ENCODE results near the gene BABAM2.

The BABAM2 gene

DNA sequence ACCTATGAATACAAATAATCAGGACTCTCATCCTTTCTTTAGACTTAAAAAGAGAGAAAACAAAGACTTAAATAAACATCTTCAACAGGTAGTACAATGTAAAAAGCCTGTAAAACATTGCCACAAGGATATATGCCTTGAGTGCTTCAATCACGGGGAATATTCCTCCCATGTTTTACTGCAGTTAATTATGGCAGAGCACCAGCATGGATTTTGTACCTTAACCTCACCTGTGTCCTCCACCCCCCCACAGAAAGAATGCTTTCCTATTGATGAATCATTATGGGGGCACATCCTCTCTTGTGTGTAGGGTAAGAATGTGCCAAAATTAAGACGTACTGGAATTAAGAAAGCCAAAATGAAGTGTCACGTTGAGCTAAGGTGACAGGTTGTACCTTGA lies 312.2 kb downstream of the BABAM2 start:
- TF ChIP-seq, protein P1, sequence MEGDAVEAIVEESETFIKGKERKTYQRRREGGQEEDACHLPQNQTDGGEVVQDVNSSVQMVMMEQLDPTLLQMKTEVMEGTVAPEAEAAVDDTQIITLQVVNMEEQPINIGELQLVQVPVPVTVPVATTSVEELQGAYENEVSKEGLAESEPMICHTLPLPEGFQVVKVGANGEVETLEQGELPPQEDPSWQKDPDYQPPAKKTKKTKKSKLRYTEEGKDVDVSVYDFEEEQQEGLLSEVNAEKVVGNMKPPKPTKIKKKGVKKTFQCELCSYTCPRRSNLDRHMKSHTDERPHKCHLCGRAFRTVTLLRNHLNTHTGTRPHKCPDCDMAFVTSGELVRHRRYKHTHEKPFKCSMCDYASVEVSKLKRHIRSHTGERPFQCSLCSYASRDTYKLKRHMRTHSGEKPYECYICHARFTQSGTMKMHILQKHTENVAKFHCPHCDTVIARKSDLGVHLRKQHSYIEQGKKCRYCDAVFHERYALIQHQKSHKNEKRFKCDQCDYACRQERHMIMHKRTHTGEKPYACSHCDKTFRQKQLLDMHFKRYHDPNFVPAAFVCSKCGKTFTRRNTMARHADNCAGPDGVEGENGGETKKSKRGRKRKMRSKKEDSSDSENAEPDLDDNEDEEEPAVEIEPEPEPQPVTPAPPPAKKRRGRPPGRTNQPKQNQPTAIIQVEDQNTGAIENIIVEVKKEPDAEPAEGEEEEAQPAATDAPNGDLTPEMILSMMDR (IDR thresholded peaks at IDR 0.05; ENCODE audit: low read depth, low read length): no peak
- DNase-seq (ENCODE audit: low read depth in 2 of 2): no peak
- no peak overlapping the region for H3K4me3 ChIP-seq (replicated peaks in 1 of 2; ENCODE audit: low read depth in 2 of 2, low read length in 2 of 2)

DNA sequence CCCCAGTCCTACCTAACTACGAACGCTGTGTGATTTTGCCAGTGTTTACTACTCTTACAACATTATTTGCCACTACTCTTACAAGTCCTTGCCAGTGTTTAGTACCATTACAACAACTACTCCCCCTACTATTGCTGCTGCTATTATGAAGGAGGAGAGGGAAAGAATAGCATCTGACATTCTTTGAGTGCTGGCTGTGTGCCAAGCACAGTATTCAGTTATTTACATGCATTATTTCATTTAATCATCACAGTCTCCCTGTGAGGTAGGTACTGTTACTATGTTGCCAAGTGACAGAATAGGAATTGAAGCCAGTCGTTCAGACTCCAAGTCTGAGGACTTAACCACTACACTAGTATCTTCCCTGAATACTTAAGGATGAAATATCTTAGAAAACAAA lies 316.2 kb downstream of the BABAM2 start:
- DNase-seq (ENCODE audit: low read depth in 2 of 2): peak; percentile 45 to 48
- TF ChIP-seq, protein P1 (IDR thresholded peaks at IDR 0.05; ENCODE audit: low read depth, low read length): no peak
- no peak overlapping the region for H3K4me3 ChIP-seq (replicated peaks in 1 of 2; ENCODE audit: low read depth in 2 of 2, low read length in 2 of 2)

DNA sequence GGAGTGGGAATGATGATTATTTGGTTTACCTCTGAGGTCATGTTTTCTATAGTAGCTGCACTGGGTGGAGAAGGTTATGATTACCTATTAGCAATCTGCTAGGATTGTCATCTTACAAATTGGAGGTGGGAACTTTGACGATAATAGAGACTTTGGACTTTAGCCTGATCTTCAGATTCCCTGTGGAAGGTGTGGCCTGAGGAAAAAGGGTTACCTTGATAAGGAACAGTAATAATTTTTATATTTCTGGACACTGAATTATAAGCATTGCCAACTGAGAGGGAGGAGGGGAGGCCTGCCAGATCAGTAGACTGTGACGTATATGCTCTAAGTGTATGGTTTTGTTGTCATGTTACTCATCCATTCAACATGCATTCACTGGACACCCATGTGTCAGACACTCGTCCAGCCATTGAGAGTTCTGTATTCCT lies 318.7 kb downstream of the BABAM2 start:
- peak in 1 of 2 donors; percentile 56 for DNase-seq (ENCODE audit: low read depth in 2 of 2)
- TF ChIP-seq, protein P1 (IDR thresholded peaks at IDR 0.05; ENCODE audit: low read depth, low read length): no peak
- H3K4me3 ChIP-seq (replicated peaks in 1 of 2; ENCODE audit: low read depth in 2 of 2, low read length in 2 of 2): no peak overlapping the region

DNA sequence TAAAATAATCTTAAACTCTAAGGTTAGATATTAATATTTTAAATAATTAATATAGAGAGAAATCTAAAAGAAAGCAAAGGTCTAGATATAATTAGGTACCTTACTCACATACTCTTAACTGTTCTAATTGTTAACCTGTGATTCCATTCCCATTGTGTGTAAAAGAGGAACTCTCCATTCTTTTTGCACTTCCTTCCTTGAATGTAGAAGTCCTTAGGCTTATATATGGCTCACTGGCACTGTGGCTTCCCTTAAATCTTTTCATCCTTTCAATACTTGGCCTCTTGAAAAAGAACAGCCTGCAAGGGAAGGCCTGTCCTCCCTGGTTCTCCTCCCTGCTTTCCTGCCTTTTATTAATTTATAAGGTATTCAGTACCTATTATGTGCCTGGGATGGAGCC lies 319.3 kb downstream of the BABAM2 start:
- no peak for DNase-seq (ENCODE audit: low read depth in 2 of 2)
- H3K4me3 ChIP-seq (replicated peaks in 1 of 2; ENCODE audit: low read depth in 2 of 2, low read length in 2 of 2): no peak overlapping the region
- TF ChIP-seq, protein P1 (IDR thresholded peaks at IDR 0.05; ENCODE audit: low read depth, low read length): no peak

DNA sequence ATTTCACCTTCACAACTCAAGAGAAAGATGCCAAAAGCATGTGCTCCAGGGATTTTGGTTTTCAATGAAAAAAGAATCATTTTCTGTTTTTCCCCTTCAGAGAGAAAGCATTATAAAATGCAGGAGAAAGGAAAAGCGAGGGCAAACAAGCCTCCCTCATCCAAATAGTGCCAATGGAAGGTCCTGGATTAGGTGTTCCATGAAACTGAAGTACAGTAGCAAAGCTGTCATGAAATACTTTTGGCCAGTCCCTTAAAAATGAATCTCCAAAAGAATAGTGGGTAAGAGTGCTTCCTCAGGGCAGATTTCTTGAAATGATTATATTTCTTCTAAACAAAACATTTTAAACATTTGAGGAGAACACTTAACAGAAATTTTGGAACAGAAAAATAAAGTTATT lies 320.0 kb downstream of the BABAM2 start:
- no peak for DNase-seq (ENCODE audit: low read depth in 2 of 2)
- H3K4me3 ChIP-seq (replicated peaks in 1 of 2; ENCODE audit: low read depth in 2 of 2, low read length in 2 of 2): no peak overlapping the region
- TF ChIP-seq, protein P1 (IDR thresholded peaks at IDR 0.05; ENCODE audit: low read depth, low read length): no peak

DNA sequence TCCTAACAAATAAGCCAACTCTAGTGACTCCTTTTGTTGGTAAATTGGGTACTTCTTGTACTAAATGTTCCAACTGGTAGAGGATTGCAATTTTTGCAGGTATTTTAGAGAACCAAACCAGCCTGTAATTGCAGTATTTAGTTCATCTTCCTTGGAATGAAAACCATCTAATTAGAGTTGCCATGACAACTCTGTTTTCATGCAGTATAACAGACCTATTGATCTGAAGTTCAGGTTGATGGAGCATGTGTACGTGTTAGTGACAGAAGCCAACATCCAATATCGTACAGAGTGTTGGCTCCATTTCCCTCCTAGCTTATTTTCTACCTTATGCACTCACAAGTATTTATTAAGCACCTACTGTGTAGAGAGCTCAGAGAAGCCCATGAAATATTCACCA lies 325.8 kb downstream of the BABAM2 start:
- no peak for DNase-seq (ENCODE audit: low read depth in 2 of 2)
- TF ChIP-seq, protein P1 (IDR thresholded peaks at IDR 0.05; ENCODE audit: low read depth, low read length): no peak
- no peak overlapping the region for H3K4me3 ChIP-seq (replicated peaks in 1 of 2; ENCODE audit: low read depth in 2 of 2, low read length in 2 of 2)

DNA sequence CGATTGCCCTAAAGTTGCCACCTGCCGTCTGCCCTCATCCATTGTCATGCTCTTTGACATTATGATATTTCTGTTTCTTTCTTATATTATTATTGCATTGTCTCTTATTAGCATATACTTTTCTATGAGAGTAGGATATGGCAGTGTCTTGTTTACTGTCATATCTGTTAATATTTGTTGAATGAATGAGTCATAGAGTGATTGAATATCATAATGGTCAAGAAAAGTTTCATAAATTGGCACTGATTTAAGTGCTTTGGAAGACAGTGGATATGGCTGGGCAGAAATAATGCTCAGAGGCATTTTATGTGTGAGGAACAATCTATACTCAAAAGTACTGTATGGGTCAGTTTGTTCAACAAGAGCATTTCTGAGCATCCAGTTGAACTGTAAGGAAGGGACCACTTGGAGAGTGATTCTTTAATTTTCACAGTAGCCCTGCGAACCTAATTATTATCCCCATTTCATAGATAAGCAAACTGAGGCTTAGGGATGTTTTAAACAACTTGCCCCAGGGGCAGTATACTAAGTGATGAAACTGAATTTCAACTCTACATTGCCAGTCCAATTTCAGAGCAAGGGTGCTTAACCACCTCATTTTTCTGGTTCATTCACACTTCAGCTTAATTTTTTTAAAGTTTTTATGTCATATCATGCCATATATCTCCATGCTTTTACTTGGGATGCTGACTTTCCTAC lies 326.7 kb downstream of the BABAM2 start:
- H3K4me3 ChIP-seq (replicated peaks in 1 of 2; ENCODE audit: low read depth in 2 of 2, low read length in 2 of 2): no peak overlapping the region
- DNase-seq (ENCODE audit: low read depth in 2 of 2): no peak
- TF ChIP-seq, protein P1 (IDR thresholded peaks at IDR 0.05; ENCODE audit: low read depth, low read length): no peak

All from cardiac fibroblast (primary cell).